Kidney (tissue), 14 donors: ENCODE data around the gene CUEDC1. TPM values are rescaled to one million over a fixed set of nuclear protein-coding genes. Genes with fewer than 3 reads are reported as not detected.

Source experiments
- DNase-seq, 5 donors: peaks; one replicate each; pipeline ENCODE4 v3.0.0-alpha.2; 2013 to 2020
- FAIRE-seq: peaks from 2 replicates; lab custom pipeline; 2012; peaks lifted over from hg19 to GRCh38; lab: Jason Lieb, UNC
- H3K27ac ChIP-seq, 2 donors: one replicate each; pipeline ENCODE4 v1.7.0; 2013; ENCODE audit warnings: low read depth in 2 of 2, low read length in 2 of 2, inconsistent platforms in 1 of 2
- H3K27me3 ChIP-seq: one replicate; pipeline ENCODE4 v1.7.1; 2013; ENCODE audit warnings: low read length, inconsistent platforms; ENCODE audit not compliant: control insufficient read depth, insufficient read depth
- H3K36me3 ChIP-seq, 3 donors: one replicate each; pipeline versions ENCODE4 v1.7.0 to v1.7.1; 2013; ENCODE audit warnings: low read length in 3 of 3, control low read depth in 1 of 3, inconsistent platforms in 1 of 3; ENCODE audit not compliant: insufficient read depth in 3 of 3, control insufficient read depth in 2 of 3
- H3K4me1 ChIP-seq, 3 donors: one replicate each; pipeline versions ENCODE4 v1.7.0 to v1.7.1; 2013; ENCODE audit warnings: low read length in 3 of 3, inconsistent platforms in 1 of 3, low read depth in 1 of 3; ENCODE audit not compliant: control insufficient read depth in 2 of 3, insufficient read depth in 2 of 3
- H3K4me3 ChIP-seq, 3 donors: one replicate each; pipeline versions ENCODE4 v1.7.0 to v1.8.1; 2013; ENCODE audit warnings: low read length in 3 of 3, control low read depth in 1 of 3, inconsistent platforms in 1 of 3
- H3K9ac ChIP-seq, 3 donors: one replicate each; pipeline versions ENCODE4 v1.7.0 to v1.7.1; 2013; ENCODE audit warnings: low read length in 3 of 3, control low read depth in 1 of 3, inconsistent platforms in 1 of 3
- H3K9me3 ChIP-seq, 3 donors: one replicate each; pipeline versions ENCODE4 v1.7.0 to v1.7.1; 2013; ENCODE audit warnings: low read length in 3 of 3, control low read depth in 1 of 3, inconsistent platforms in 1 of 3; ENCODE audit not compliant: control insufficient read depth in 2 of 3, insufficient read depth in 1 of 3
- intact Hi-C: fragments of 100-400 bp; cut with DNase I; formaldehyde crosslinking; loops from one replicate; pipeline ENCODE4 v1.11.1; 2022
- polyA plus RNA-seq: library from polyadenylated mRNA; stranded (reverse); fragments of 350-450 nt; fragmentation: Illumina TruSeq; extraction: RNeasy Lipid Tissue Mini Kit (QIAGEN cat#74804); gene quantifications from one replicate; pipeline ENCODE4 v1.2.3, GENCODE V29; 2014; ENCODE audit warnings: low read depth, low replicate concordance; ENCODE audit not compliant: insufficient read depth
- total RNA-seq: library from RNA; stranded (reverse); fragmentation: NEBNext Ultra II Directional; extraction: Animal tissue kit (Norgen Biotek cat#: 25700); gene quantifications from one replicate; pipeline ENCODE4 v1.2.1, GENCODE V29; 2021
- TF ChIP-seq, protein P1 (sequence below): IDR thresholded peaks from 3 replicates; pipeline ENCODE4 v1.5.1; 2012; ENCODE audit warnings: mild to moderate bottlenecking, moderate library complexity, borderline replicate concordance; ENCODE audit not compliant: insufficient read depth; ENCODE audit errors: extremely low read depth
- donor health status: control.
- donor health status: control.
- donor health status: control.
- donor health status: control.
- donor health status: control.
- donor health status: DM: yes; HTN: yes; CAD: no.
- donor health status: Normal renal cell carcinoma (clear cell type).

The CUEDC1 gene
- total and polyA plus RNA-seq, 2 donors from 2014 or later, result 33.0 to 52.3 TPM

DNA sequence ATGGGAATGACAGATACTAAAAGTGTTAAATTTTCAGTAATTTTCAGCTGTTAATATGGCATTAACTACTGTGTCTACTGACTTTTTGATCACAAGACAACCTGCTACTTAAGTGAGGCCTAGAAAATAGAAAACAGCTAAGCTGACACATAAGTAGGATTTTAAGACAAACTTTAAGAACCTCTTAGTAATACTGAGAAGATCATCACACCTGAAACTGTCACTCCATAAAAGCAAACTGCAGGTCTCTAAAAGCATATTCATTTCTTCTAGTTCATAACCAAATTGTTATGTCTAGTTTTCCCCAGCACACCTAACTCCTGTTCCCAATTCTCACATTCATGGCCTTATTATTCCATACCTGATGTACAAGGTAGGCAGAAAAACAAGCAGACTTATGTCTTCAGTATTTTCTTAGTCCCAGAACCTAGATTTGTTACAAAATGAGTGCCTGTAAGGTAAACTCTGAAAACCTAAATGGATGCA, 43.8 kb upstream of the CUEDC1 start:
- DNase-seq (no peak), FAIRE-seq (no peak)
- peaks cover 4 to 24% (median 18%) of the 10 kb centered on the region in 3 donors for H3K36me3 ChIP-seq
- no peak overlapping the region for H3K27ac ChIP-seq
- H3K27me3 ChIP-seq, result no peaks in the 10 kb centered on the region
- peak overlapping the region in 1 of 3 donors; percentile 3 for H3K9ac ChIP-seq
- intact Hi-C loops, result no loop called here
- H3K4me1 ChIP-seq, result peaks cover 0 to 14% (median 5%) of the 10 kb centered on the region in 3 donors
- TF ChIP-seq, protein P1, sequence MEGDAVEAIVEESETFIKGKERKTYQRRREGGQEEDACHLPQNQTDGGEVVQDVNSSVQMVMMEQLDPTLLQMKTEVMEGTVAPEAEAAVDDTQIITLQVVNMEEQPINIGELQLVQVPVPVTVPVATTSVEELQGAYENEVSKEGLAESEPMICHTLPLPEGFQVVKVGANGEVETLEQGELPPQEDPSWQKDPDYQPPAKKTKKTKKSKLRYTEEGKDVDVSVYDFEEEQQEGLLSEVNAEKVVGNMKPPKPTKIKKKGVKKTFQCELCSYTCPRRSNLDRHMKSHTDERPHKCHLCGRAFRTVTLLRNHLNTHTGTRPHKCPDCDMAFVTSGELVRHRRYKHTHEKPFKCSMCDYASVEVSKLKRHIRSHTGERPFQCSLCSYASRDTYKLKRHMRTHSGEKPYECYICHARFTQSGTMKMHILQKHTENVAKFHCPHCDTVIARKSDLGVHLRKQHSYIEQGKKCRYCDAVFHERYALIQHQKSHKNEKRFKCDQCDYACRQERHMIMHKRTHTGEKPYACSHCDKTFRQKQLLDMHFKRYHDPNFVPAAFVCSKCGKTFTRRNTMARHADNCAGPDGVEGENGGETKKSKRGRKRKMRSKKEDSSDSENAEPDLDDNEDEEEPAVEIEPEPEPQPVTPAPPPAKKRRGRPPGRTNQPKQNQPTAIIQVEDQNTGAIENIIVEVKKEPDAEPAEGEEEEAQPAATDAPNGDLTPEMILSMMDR, result no peak
- H3K4me3 ChIP-seq, result no peak overlapping the region
- no peaks in the 10 kb centered on the region for H3K9me3 ChIP-seq

DNA sequence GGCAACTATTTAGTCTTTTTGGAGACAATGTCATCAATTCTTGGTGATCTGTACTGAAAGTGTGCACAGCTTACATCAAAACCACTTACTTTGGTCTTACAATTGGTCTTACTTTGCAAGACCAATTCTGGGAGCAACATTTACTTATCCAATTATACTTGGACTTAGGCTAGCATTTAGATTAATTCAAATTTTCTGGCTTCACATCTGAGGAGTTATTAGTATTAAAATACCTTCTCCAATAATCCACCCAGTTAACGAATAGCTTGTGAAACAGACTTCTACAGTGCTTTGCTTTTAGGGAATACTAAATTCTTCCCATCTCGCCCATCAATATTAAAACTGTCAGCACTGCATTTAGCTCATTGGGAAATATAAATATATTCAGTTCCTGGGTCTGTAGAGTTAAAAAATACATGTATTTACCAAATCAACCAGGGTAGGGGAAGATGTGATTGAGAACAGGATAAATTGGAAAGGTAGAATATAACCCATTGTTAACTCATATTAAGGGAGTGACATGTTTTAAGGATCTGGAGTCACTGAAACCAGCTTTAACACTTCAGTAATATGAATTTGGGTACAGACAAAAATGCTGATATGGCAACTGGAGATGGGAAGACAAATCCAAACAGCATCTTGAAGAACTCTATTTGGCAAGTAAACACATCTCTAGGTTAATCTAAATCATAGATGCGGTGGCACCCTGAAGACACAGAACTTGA, 42.0 kb upstream of the CUEDC1 start:
- DNase-seq, result no peak
- intact Hi-C loops, result no loop called here
- peaks cover 4 to 9% (median 8%) of the 10 kb centered on the region in 3 donors for H3K36me3 ChIP-seq
- TF ChIP-seq, protein P1, result no peak
- no peak for FAIRE-seq
- no peak overlapping the region for H3K9ac ChIP-seq
- H3K9me3 ChIP-seq, result no peaks in the 10 kb centered on the region
- no peak overlapping the region for H3K4me3 ChIP-seq
- no peaks in the 10 kb centered on the region for H3K27me3 ChIP-seq
- no peak overlapping the region for H3K27ac ChIP-seq
- peaks cover 0 to 21% (median 9%) of the 10 kb centered on the region in 3 donors for H3K4me1 ChIP-seq

DNA sequence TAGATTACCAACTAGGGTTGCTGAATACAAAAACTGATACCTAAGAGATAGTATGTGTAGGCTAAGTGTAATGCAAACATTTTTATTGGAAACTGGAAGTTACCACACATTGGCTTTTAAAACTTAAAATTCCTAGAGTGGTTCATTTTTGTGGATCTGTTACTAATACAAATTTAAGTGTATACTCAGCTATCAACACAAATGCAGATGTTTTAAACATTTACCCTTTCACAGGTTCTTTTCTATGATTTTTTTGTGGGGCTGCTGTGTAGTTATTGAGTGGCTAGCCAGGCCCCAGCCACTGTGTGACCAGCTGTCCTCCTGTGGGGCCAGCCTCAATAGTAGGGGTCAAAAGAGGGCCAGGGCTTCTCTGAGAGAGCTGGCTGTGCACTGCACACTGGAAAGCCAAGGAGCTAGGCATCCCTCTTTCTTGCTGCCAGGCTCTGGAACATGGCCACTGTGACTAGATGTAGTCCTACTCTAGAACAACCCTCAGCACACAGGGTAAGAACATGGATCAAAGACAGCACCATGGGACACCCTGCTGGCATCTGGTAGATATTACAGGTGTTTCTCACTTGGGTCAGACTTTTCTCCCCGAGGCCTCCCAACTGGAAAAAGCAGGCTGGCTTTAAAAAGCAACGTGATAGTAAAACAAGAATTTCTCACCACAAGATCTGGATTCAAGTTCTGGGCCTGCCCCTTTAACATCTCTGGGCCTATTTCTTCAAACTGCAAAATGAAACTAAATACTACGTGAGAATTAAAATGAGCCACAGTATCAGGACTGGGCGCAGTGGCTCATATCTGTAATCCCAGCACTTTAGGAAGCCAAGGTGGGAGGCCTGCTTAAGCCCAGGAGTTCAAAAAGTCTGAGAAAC, 40.1 kb upstream of the CUEDC1 start:
- Histone ChIP-seq H3K36me3 (peaks cover 2 to 4% (median 3%) of the 10 kb centered on the region in 3 donors), H3K9ac (no peak overlapping the region), H3K9me3 (no peaks in the 10 kb centered on the region), H3K4me3 (no peak overlapping the region), H3K27ac (peak overlapping the region; percentile 4 to 42), H3K4me1 (peaks cover 0 to 21% (median 11%) of the 10 kb centered on the region in 3 donors), H3K27me3 (no peaks in the 10 kb centered on the region)
- FAIRE-seq, result no peak
- TF ChIP-seq, protein P1, result peak; percentile 77
- peak in 4 of 5 donors; percentile 77 to 93 (median 84) for DNase-seq
- intact Hi-C loops, result no loop called here
